ENCODE data around the gene ZP4. TPM values are rescaled to one million over a fixed set of nuclear protein-coding genes. Genes with fewer than 3 reads are reported as not detected.

Gene ZP4
- total RNA-seq, 1 experiment from 2014 or later = not detected

- no TSS peak for BruUV-seq (replicated peaks)
- no peak overlapping the region for H2AFZ ChIP-seq (ENCODE audit: low read depth, low read length, poor library complexity, severe bottlenecking)
- TF ChIP-seq CBX3 (IDR thresholded peaks at IDR 0.05; ENCODE audit: low read depth) (no peak), TCF7L2 (IDR thresholded peaks at IDR 0.05; ENCODE audit: borderline replicate concordance, extremely low read depth, insufficient read depth, insufficient read length) (no peak), SIN3A (IDR thresholded peaks at IDR 0.05; ENCODE audit: low read depth) (no peak), ATF3 (IDR thresholded peaks at IDR 0.05) (no peak), ELF1 (IDR thresholded peaks at IDR 0.05; ENCODE audit: borderline replicate concordance, low read depth) (no peak), ZNF274 (IDR thresholded peaks at IDR 0.05; ENCODE audit: low read depth, low read length) (no peak)
- H3K9me3 ChIP-seq (ENCODE audit: control insufficient read depth in 1 of 2, insufficient read depth in 1 of 2, low read depth in 1 of 2, low read length in 2 of 2) = peaks cover 4 to 19% of the 10 kb centered on the region in 2 experiments; a peak in 2 of 4 replicates
- ChIA-PET RAD21 (ENCODE audit: low non-redundant PET in 1 of 2, low total read pairs in 2 of 2, uncharacterized antibody in 2 of 2, unreplicated experiment in 2 of 2) (no interaction called here), POLR2A (no interaction called here), CTCF (no interaction called here)
- no peaks in the 10 kb centered on the region for H3K4me1 ChIP-seq (ENCODE audit: control insufficient read depth in 1 of 2, insufficient read depth in 2 of 2, low read length in 2 of 2)
- no peaks in the 10 kb centered on the region for H4K20me1 ChIP-seq (ENCODE audit: insufficient read depth)
- H3K4me3 ChIP-seq (replicated peaks in 1 of 2; ENCODE audit: low read depth in 1 of 2, low read length in 2 of 2) = no peak overlapping the region
- H3K27ac ChIP-seq (ENCODE audit: low read depth, low read length) = no peak overlapping the region
- no peak overlapping the region for H3K9ac ChIP-seq (ENCODE audit: low read length)
- intact Hi-C loops (cut with micrococcal nuclease) = no loop called here
- no peak overlapping the region for H3K4me2 ChIP-seq (ENCODE audit: low read length)
- no peaks in the 10 kb centered on the region for H3K9me2 ChIP-seq (ENCODE audit: insufficient read depth)
- no peak for DNase-seq (ENCODE audit: low read depth, low spot score)
- H3K36me3 ChIP-seq (ENCODE audit: control insufficient read depth in 1 of 2, insufficient read depth in 2 of 2, low read length in 2 of 2) = no peaks in the 10 kb centered on the region
- H3K27me3 ChIP-seq (ENCODE audit: insufficient read depth, low read length) = no peaks in the 10 kb centered on the region
- ATAC-seq = no peak
- no peaks in the 10 kb centered on the region for H3K79me2 ChIP-seq (ENCODE audit: insufficient read depth, low read length)
These were observed 6.5 kb downstream of the ZP4 start for GRCh38 chr1:237884237-237884636.

GRCh38 chr1:237879195-237879594 is 11.5 kb downstream of the ZP4 start:
- Histone ChIP-seq H3K4me3 (replicated peaks in 1 of 2; ENCODE audit: low read depth in 1 of 2, low read length in 2 of 2) (no peak overlapping the region), H2AFZ (ENCODE audit: low read depth, low read length, poor library complexity, severe bottlenecking) (no peak overlapping the region), H3K27ac (ENCODE audit: low read depth, low read length) (no peak overlapping the region), H3K79me2 (ENCODE audit: insufficient read depth, low read length) (no peaks in the 10 kb centered on the region), H3K4me1 (ENCODE audit: control insufficient read depth in 1 of 2, insufficient read depth in 2 of 2, low read length in 2 of 2) (no peaks in the 10 kb centered on the region), H3K9me2 (ENCODE audit: insufficient read depth) (no peaks in the 10 kb centered on the region), H3K4me2 (ENCODE audit: low read length) (no peak overlapping the region), H4K20me1 (ENCODE audit: insufficient read depth) (no peaks in the 10 kb centered on the region), H3K9ac (ENCODE audit: low read length) (no peak overlapping the region), H3K27me3 (ENCODE audit: insufficient read depth, low read length) (no peaks in the 10 kb centered on the region), H3K9me3 (ENCODE audit: control insufficient read depth in 1 of 2, insufficient read depth in 1 of 2, low read depth in 1 of 2, low read length in 2 of 2) (peaks cover 0 to 3% of the 10 kb centered on the region in 2 experiments; a peak in 2 of 4 replicates), H3K36me3 (ENCODE audit: control insufficient read depth in 1 of 2, insufficient read depth in 2 of 2, low read length in 2 of 2) (no peaks in the 10 kb centered on the region)
- no peak for TF ChIP-seq ELF1 (IDR thresholded peaks at IDR 0.05; ENCODE audit: borderline replicate concordance, low read depth)
- TF ChIP-seq ZFX (IDR thresholded peaks at IDR 0.05) = no peak
- TF ChIP-seq POLR2AphosphoS5 (IDR thresholded peaks at IDR 0.05; ENCODE audit: low read depth, low read length) = no peak
- TF ChIP-seq JUND (IDR thresholded peaks at IDR 0.05) = no peak
- TF ChIP-seq CEBPB (IDR thresholded peaks at IDR 0.05; ENCODE audit: low read depth) = no peak
- TF ChIP-seq ATF3 (IDR thresholded peaks at IDR 0.05) = no peak
- ChIA-PET CTCF (no interaction called here), POLR2A (no interaction called here), RAD21 (ENCODE audit: low non-redundant PET in 1 of 2, low total read pairs in 2 of 2, uncharacterized antibody in 2 of 2, unreplicated experiment in 2 of 2) (no interaction called here)
- no peak for ATAC-seq
- no peak for DNase-seq (ENCODE audit: low read depth, low spot score)
- intact Hi-C loops (cut with micrococcal nuclease) = no loop called here
- no TSS peak for BruUV-seq (replicated peaks)

Data from HCT116 (cell line).